Measurements from ENCODE around the gene LMAN2. TPM values are rescaled to one million over a fixed set of nuclear protein-coding genes. Genes with fewer than 3 reads are reported as not detected.

Gene LMAN2
- polyA plus RNA-seq (105 to 147 TPM (median 146 TPM) in 3 replicates), polyA minus RNA-seq (165 to 210 TPM (median 166 TPM) in 3 replicates)
- polyA plus RNA-seq (2011; ENCODE audit: low read depth) = 123 TPM
- 97.8 and 116 TPM in 2 replicates for polyA plus RNA-seq (2011; cell fraction: cytosol; rRNA removed)
- 203 and 245 TPM in 2 replicates for polyA plus RNA-seq (2011; cell fraction: nucleus; rRNA removed)
- polyA plus RNA-seq (2012; ENCODE audit: low replicate concordance) = 87.3 and 153 TPM in 2 replicates
- 248 TPM for polyA minus RNA-seq (2011; cell fraction: cytosol; rRNA and poly(A)+ RNA removed)
- 118 and 135 TPM in 2 replicates for polyA minus RNA-seq (2011; cell fraction: nucleus; rRNA and poly(A)+ RNA removed)

DNA sequence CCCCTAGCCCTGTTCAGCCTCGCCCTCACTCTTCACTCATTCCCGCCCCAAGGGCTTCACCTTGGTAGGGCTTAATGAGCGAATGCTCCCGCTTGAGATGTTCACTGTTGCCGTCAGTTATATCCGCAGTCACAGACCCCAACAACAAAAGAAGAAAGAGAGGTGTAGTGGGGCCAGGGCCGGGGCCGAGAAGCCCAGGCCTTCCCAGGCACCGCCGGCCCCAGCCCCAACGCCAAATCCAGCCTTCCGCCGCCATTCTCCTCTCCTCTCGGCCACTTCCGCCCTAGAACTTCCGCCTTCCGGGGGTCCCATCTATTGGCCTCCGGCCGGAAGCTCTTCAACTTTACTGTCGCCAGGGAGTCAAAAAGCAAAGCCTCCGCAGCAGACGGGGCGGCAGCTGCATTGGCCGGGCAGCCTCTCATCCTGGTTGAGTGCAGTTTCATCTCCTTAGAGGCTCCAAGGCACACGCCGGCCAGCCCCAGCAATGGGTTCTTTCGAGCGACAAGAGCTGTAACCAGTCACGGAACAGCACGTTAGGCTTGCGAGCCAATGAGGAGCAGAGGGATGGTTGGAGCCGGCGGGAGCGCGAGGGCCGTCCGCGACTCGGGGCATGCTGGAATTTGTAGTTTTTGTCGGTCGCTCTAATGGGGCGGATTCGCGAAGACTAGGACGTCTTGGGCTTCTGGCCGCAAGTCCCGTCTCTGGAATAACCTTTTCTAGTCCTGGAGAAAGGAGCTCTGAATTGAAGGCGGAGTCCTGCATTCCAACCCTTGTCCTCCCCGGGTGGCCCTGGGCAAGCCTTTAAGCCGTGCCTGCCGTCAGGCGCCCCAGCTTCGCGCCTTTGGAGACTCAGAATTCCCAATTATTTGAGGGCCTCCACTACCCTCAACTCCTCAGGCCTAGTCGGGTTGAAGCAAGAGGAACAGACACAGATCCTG lies at the start of gene LMAN2:
Gene LMAN2 (minus strand): TSS at position 277 of the 938 bp plus-strand sequence. CDS start 21 bp downstream, at position 256.
- dilution Hi-C loops (cut with MboI; ENCODE audit: extremely low pct_ligation_motif_present, low sequenced_read_pairs) = no loop called here

More for the DNA sequence above, at the start of gene LMAN2:
- FAIRE-seq (peak; percentile 83), DNase-seq (ENCODE audit: low read depth, low spot score) (peak; percentile 57)
- Histone ChIP-seq H3K4me2 (ENCODE audit: control insufficient read depth, extremely low read depth, insufficient read depth, low read depth, low read length) (peak within 1 kb of the TSS; percentile 95), H3K27me3 (ENCODE audit: control insufficient read depth, extremely low read depth, insufficient read depth, low read length) (no peaks in the 10 kb centered on the region), H2AFZ (ENCODE audit: control insufficient read depth, low read length) (peak within 1 kb of the TSS; percentile 96), H3K4me1 (ENCODE audit: control insufficient read depth, extremely low read depth, insufficient read depth, low read length) (peaks cover 25% of the 10 kb centered on the region), H3K9ac (ENCODE audit: control insufficient read depth, extremely low read depth, insufficient read depth, low read length) (peak within 1 kb of the TSS; percentile 98), H3K79me2 (ENCODE audit: control insufficient read depth, insufficient read depth, low read length) (peaks cover 46% of the 10 kb centered on the region), H3K9me1 (ENCODE audit: control insufficient read depth, extremely low read depth, insufficient read depth, low read length) (no peaks in the 10 kb centered on the region), H4K20me1 (ENCODE audit: control insufficient read depth, extremely low read depth, insufficient read depth, low read length) (peaks cover 4% of the 10 kb centered on the region), H3K27ac (ENCODE audit: control insufficient read depth, insufficient read depth, low read length) (peak within 1 kb of the TSS; percentile 95), H3K36me3 (ENCODE audit: control insufficient read depth in 2 of 2, extremely low read depth in 1 of 2, insufficient read depth in 2 of 2, low read length in 2 of 2) (peaks cover 7 to 20% of the 10 kb centered on the region in 2 experiments), H3K4me3 (ENCODE audit: control insufficient read depth in 2 of 3, extremely low read depth in 1 of 3, insufficient read depth in 2 of 3, low read depth in 1 of 3, low read length in 3 of 3) (peak within 1 kb of the TSS; percentile 87 to 95 (median 92)), H3K9me3 (ENCODE audit: control insufficient read depth, low read depth, low read length) (no peaks in the 10 kb centered on the region)
- TF ChIP-seq EZH2 (IDR thresholded peaks at IDR 0.05; ENCODE audit: low read length) (no peak), CTCF (optimal IDR thresholded peaks at IDR 0.05 in 1 of 3, IDR thresholded peaks at IDR 0.05 in 1 of 3, conservative IDR thresholded peaks at IDR 0.05 in 1 of 3; ENCODE audit: extremely low read depth in 1 of 3, insufficient read depth in 2 of 3, low read length in 3 of 3) (no peak)
